DND-41 (cell line): ENCODE data around the gene NXNL2.

ENCODE experiments used
- ATAC-seq: fragments of 200-7000 bp; cut with Tn5 transposase; 3 replicates; pipeline ENCODE4 v1.9.1; 2021; ENCODE audit warnings: low read depth; ENCODE audit not compliant: insufficient read depth
- DNase-seq: peaks from one replicate; pipeline ENCODE4 v3.0.0-alpha.2; 2020
- H2AFZ ChIP-seq: 2 replicates; pipeline ENCODE4 v1.6.0; 2012; ENCODE audit warnings: low read depth, low read length
- H3K27ac ChIP-seq: 2 replicates; pipeline ENCODE4 v1.5.1; 2012; ENCODE audit warnings: low read length, inconsistent platforms
- H3K27me3 ChIP-seq: fragments of 200-600 bp; sonication (generic); 2 replicates; pipeline ENCODE4 v1.6.0; 2012; ENCODE audit warnings: low read length, mild to moderate bottlenecking, inconsistent platforms; ENCODE audit not compliant: insufficient read depth, poor library complexity
- H3K36me3 ChIP-seq: 2 replicates; pipeline ENCODE4 v1.5.1; 2012; ENCODE audit warnings: low read length, inconsistent platforms; ENCODE audit not compliant: insufficient read depth
- H3K4me1 ChIP-seq: 2 replicates; pipeline ENCODE4 v1.5.1; 2012; ENCODE audit warnings: mild to moderate bottlenecking, low read length; ENCODE audit not compliant: insufficient read depth
- H3K4me2 ChIP-seq: 2 replicates; pipeline ENCODE4 v1.6.0; 2012; ENCODE audit warnings: mild to moderate bottlenecking, moderate library complexity, low read length, inconsistent platforms; ENCODE audit not compliant: insufficient read depth
- H3K4me3 ChIP-seq, 2 experiments: fragments of 200-600 bp in 1 of 2; shearing (Covaris generic) in 1 of 2; 2 replicates each; pipeline ENCODE4 v1.5.1; 2012 to 2016; ENCODE audit warnings: inconsistent platforms in 2 of 2, low read length in 2 of 2, mild to moderate bottlenecking in 2 of 2, low read depth in 1 of 2, moderate library complexity in 1 of 2
- H3K79me2 ChIP-seq: 2 replicates; pipeline ENCODE4 v1.6.0; 2012; ENCODE audit warnings: low read length, inconsistent platforms; ENCODE audit not compliant: insufficient read depth
- H3K9ac ChIP-seq: 2 replicates; pipeline ENCODE4 v1.6.0; 2012; ENCODE audit warnings: low read depth, mild to moderate bottlenecking, inconsistent platforms, low read length, moderate library complexity
- H3K9me3 ChIP-seq: 2 replicates; pipeline ENCODE4 v1.5.1; 2012; ENCODE audit warnings: low read length, moderate library complexity, mild to moderate bottlenecking, inconsistent platforms; ENCODE audit not compliant: insufficient read depth, severe bottlenecking
- H4K20me1 ChIP-seq: 2 replicates; pipeline ENCODE4 v1.6.0; 2012; ENCODE audit warnings: low read length; ENCODE audit not compliant: insufficient read depth
- EZH2 ChIP-seq: IDR thresholded peaks from 3 replicates; pipeline ENCODE4 v1.6.1; 2012; ENCODE audit warnings: borderline replicate concordance, low read depth, mild to moderate bottlenecking, moderate library complexity, low read length, inconsistent platforms; ENCODE audit not compliant: severe bottlenecking
- TF ChIP-seq, protein P1 (sequence below): IDR thresholded peaks from 2 replicates; pipeline ENCODE4 v1.5.1; 2012; ENCODE audit warnings: borderline replicate concordance, low read length, moderate library complexity, mild to moderate bottlenecking; ENCODE audit not compliant: poor library complexity, severe bottlenecking; ENCODE audit errors: extremely low read depth

Gene NXNL2

DNA sequence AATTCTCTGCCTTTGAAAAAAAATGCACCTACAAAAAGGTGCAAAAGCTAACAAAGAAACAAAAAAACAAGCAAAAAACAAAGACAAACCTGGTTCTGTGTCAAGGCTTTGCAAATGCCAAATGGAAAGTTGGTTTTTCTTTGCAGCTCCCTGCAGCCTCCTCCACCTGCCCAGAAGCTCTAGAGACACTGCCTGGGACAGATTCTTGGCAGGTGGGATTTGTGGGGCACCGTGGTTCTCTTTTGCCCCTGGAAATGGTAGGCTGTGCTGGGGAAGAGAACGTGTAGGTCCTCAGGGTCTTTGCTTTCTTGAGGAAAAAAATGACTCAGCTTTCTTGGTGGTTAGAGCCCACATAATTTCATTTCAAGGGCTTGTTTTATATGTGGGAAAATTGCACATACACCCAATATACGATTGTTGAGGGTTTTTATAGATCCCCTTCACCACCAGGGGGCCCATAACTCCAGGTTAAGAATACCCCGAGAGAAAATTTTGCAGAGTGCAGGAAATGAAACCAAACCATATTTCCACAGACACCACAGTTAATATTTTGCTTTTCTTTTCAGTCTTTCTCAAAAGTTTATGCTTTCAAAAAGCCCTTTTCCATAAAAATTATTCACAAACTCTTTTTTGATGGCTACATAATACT is 58.7 kb downstream of the NXNL2 start:
- peak overlapping the region; percentile 31; the same call in 1 of the 2 replicates for H3K4me2 ChIP-seq
- H3K27me3 ChIP-seq = no peaks in the 10 kb centered on the region
- no peak overlapping the region for H2AFZ ChIP-seq
- H3K79me2 ChIP-seq = no peaks in the 10 kb centered on the region
- no peaks in the 10 kb centered on the region for H3K9me3 ChIP-seq
- H3K36me3 ChIP-seq = no peaks in the 10 kb centered on the region
- no peaks in the 10 kb centered on the region for H4K20me1 ChIP-seq
- H3K4me3 ChIP-seq = no peak overlapping the region
- H3K9ac ChIP-seq = no peak overlapping the region
- peak; percentile 66 for DNase-seq
- H3K4me1 ChIP-seq = peaks cover 3% of the 10 kb centered on the region; the same call in 1 of the 2 replicates
- ATAC-seq = peak; percentile 87
- TF ChIP-seq, protein P1, sequence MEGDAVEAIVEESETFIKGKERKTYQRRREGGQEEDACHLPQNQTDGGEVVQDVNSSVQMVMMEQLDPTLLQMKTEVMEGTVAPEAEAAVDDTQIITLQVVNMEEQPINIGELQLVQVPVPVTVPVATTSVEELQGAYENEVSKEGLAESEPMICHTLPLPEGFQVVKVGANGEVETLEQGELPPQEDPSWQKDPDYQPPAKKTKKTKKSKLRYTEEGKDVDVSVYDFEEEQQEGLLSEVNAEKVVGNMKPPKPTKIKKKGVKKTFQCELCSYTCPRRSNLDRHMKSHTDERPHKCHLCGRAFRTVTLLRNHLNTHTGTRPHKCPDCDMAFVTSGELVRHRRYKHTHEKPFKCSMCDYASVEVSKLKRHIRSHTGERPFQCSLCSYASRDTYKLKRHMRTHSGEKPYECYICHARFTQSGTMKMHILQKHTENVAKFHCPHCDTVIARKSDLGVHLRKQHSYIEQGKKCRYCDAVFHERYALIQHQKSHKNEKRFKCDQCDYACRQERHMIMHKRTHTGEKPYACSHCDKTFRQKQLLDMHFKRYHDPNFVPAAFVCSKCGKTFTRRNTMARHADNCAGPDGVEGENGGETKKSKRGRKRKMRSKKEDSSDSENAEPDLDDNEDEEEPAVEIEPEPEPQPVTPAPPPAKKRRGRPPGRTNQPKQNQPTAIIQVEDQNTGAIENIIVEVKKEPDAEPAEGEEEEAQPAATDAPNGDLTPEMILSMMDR = peak; percentile 71
- TF ChIP-seq EZH2 = no peak
- no peak overlapping the region for H3K27ac ChIP-seq
